ENCODE measurements around the gene NUDT8. TPM values are rescaled to one million over a fixed set of nuclear protein-coding genes. Genes with fewer than 3 reads are reported as not detected.
A peak's percentile ranks its signal among the peaks of the same experiment; 100 is the strongest.

The NUDT8 gene
- total RNA-seq, 3 donors from 2014 or later (not counting 1 experiment from before 2014, with no cell fraction given): 1.7 to 5.2 (median 4.1) TPM

- intact Hi-C loops (cut with micrococcal nuclease): loop anchor here (2.0 to 10.0 kb wide), 3 partner anchors 14 to 110 kb away; partner anchors contain the start of genes CDK2AP2, GSTP1, NUDT8 and PITPNM1
- peak; percentile 39 for TF ChIP-seq CTCF (IDR thresholded peaks at IDR 0.05)
- peak overlapping the region; percentile 100 for H3K27ac ChIP-seq (ENCODE audit: low read length)
- no peaks in the 10 kb centered on the region for H3K27me3 Mint-ChIP-seq (ENCODE audit: low read depth in 2 of 2)
- ATAC-seq: peak in 1 of 3 donors; percentile 24
- peak in 1 of 2 donors; percentile 70 for DNase-seq
- H3K4me3 ChIP-seq (ENCODE audit: low read length): peak overlapping the region; percentile 44
- H3K4me3 Mint-ChIP-seq: peak overlapping the region; percentile 82
- H3K36me3 ChIP-seq (ENCODE audit: control insufficient read depth, insufficient read depth, low read length): peaks cover 35% of the 10 kb centered on the region
- H3K36me3 Mint-ChIP-seq: no peaks in the 10 kb centered on the region
- peaks cover 15 to 46% of the 10 kb centered on the region in 2 donors for H3K4me1 Mint-ChIP-seq
- H3K9me3 ChIP-seq (ENCODE audit: control insufficient read depth, insufficient read depth, low read length): no peaks in the 10 kb centered on the region
- 90% methylated on average over 18 of the region's 18 CpGs for WGBS (ENCODE audit: insufficient coverage)
- peak overlapping the region; percentile 96 to 99 for H3K27ac Mint-ChIP-seq
- no peaks in the 10 kb centered on the region for H3K27me3 ChIP-seq (ENCODE audit: control insufficient read depth, insufficient read depth, low read length)
- H3K9me3 Mint-ChIP-seq: no peaks in the 10 kb centered on the region
- peaks cover 49% of the 10 kb centered on the region for H3K4me1 ChIP-seq (ENCODE audit: control insufficient read depth, insufficient read depth, low read length)
Measured at GRCh38 chr11:67614730-67615714, 14.7 kb downstream of the NUDT8 start.

GRCh38 chr11:67613960-67614715 lies 15.6 kb downstream of the NUDT8 start:
- H3K36me3 ChIP-seq (ENCODE audit: control insufficient read depth, insufficient read depth, low read length): peaks cover 42% of the 10 kb centered on the region
- 9% methylated on average over 23 of the region's 23 CpGs for WGBS (ENCODE audit: insufficient coverage)
- peak overlapping the region; percentile 100 for H3K27ac ChIP-seq (ENCODE audit: low read length)
- H3K36me3 Mint-ChIP-seq: no peaks in the 10 kb centered on the region
- no peaks in the 10 kb centered on the region for H3K9me3 ChIP-seq (ENCODE audit: control insufficient read depth, insufficient read depth, low read length)
- ATAC-seq (peak; percentile 86 to 94 (median 90)), DNase-seq (peak; percentile 88 to 95)
- intact Hi-C loops (cut with micrococcal nuclease): loop anchor here (2.0 to 10.0 kb wide), 3 partner anchors 15 to 109 kb away; partner anchors contain the start of genes CDK2AP2, GSTP1, NUDT8 and PITPNM1
- peak overlapping the region; percentile 82 for H3K4me3 Mint-ChIP-seq
- H3K27me3 ChIP-seq (ENCODE audit: control insufficient read depth, insufficient read depth, low read length): no peaks in the 10 kb centered on the region
- H3K27ac Mint-ChIP-seq: peak overlapping the region; percentile 96 to 99
- H3K4me1 ChIP-seq (ENCODE audit: control insufficient read depth, insufficient read depth, low read length): peaks cover 49% of the 10 kb centered on the region
- H3K27me3 Mint-ChIP-seq (ENCODE audit: low read depth in 2 of 2): no peaks in the 10 kb centered on the region
- TF ChIP-seq CTCF (IDR thresholded peaks at IDR 0.05): peak; percentile 54
- H3K4me3 ChIP-seq (ENCODE audit: low read length): peak overlapping the region; percentile 44
- H3K4me1 Mint-ChIP-seq: peaks cover 15 to 46% of the 10 kb centered on the region in 2 donors
- H3K9me3 Mint-ChIP-seq: no peaks in the 10 kb centered on the region

GRCh38 chr11:67613313-67613959 lies 16.3 kb downstream of the NUDT8 start:
- H3K4me1 Mint-ChIP-seq: peaks cover 15 to 46% of the 10 kb centered on the region in 2 donors

More at GRCh38 chr11:67613313-67613959, 16.3 kb downstream of the NUDT8 start:
- intact Hi-C loops (cut with micrococcal nuclease): loop anchor here (10.0 kb wide), 1 partner anchor 109 kb away; the partner anchor contains the start of genes CDK2AP2 and PITPNM1
- 74% methylated on average over 15 of the region's 17 CpGs for WGBS (ENCODE audit: insufficient coverage)
- ATAC-seq (no peak), DNase-seq (peak in 1 of 2 donors; percentile 21)
- peaks cover 49% of the 10 kb centered on the region for H3K4me1 ChIP-seq (ENCODE audit: control insufficient read depth, insufficient read depth, low read length)
- H3K27ac ChIP-seq (ENCODE audit: low read length): peak overlapping the region; percentile 100
- H3K36me3 Mint-ChIP-seq: no peaks in the 10 kb centered on the region
- peak overlapping the region; percentile 96 to 99 for H3K27ac Mint-ChIP-seq
- peak overlapping the region; percentile 44 for H3K4me3 ChIP-seq (ENCODE audit: low read length)
- H3K27me3 Mint-ChIP-seq (ENCODE audit: low read depth in 2 of 2): no peaks in the 10 kb centered on the region
- H3K27me3 ChIP-seq (ENCODE audit: control insufficient read depth, insufficient read depth, low read length): no peaks in the 10 kb centered on the region
- no peaks in the 10 kb centered on the region for H3K9me3 Mint-ChIP-seq
- TF ChIP-seq CTCF (IDR thresholded peaks at IDR 0.05): no peak
- H3K4me3 Mint-ChIP-seq: peak overlapping the region; percentile 82
- H3K9me3 ChIP-seq (ENCODE audit: control insufficient read depth, insufficient read depth, low read length): no peaks in the 10 kb centered on the region
- H3K36me3 ChIP-seq (ENCODE audit: control insufficient read depth, insufficient read depth, low read length): peaks cover 49% of the 10 kb centered on the region

Measured in natural killer cell (primary cell).